Stimulated activated CD8-positive, alpha-beta memory T cell treated with anti-CD3 and anti-CD28 coated beads, Interleukin-15, amount 100 ng/mL, for 4 hours (primary cell): ENCODE results near the gene AOC2.
"Not testable (repeated sequence)": the region's sequence is repeated elsewhere in the genome, so short reads cannot be mapped to it uniquely, and the experiment has no call there.

Experiments
- DNase-seq, 2 donors: peaks; one replicate each; pipeline ENCODE4 v3.0.0-alpha.2; 2020; ENCODE audit warnings: low read depth in 2 of 2

Gene AOC2

GRCh38 chr17:42883802-42884558 is 39.6 kb downstream of the AOC2 start:
- DNase-seq = no peak

GRCh38 chr17:42885806-42886205 is 41.4 kb downstream of the AOC2 start:
- not testable (repeated sequence) for DNase-seq

- DNase-seq = no peak
These were observed 42.1 kb downstream of the AOC2 start for GRCh38 chr17:42886283-42887176.

- no peak for DNase-seq
These were observed 45.4 kb downstream of the AOC2 start for GRCh38 chr17:42889809-42890208.

GRCh38 chr17:42891539-42892152 is 47.3 kb downstream of the AOC2 start:
- DNase-seq = no peak

GRCh38 chr17:42893359-42893758 is 49.0 kb downstream of the AOC2 start:
- DNase-seq = no peak

- DNase-seq = no peak
These were observed 50.2 kb downstream of the AOC2 start for GRCh38 chr17:42894283-42895184.

- no peak for DNase-seq
These were observed 50.8 kb downstream of the AOC2 start for GRCh38 chr17:42895185-42895555.

- DNase-seq = no peak
These were observed 53.9 kb downstream of the AOC2 start for GRCh38 chr17:42898147-42898811.

GRCh38 chr17:42899981-42900380 is 55.6 kb downstream of the AOC2 start:
- not testable (repeated sequence) for DNase-seq
